Uterus (tissue), 2 donors: ENCODE results near the gene RNF112.

ENCODE experiments used
- CTCF ChIP-seq, 4 experiments: fragments of 200-600 bp in 2 of 4; fragments of 450-650 bp in 2 of 4; sonication (generic) in 2 of 4; IDR thresholded peaks; one replicate each; pipeline ENCODE4 v1.5.1; 2016 to 2019; ENCODE audit warnings: antibody characterized with exemption in 4 of 4, mild to moderate bottlenecking in 2 of 4, moderate library complexity in 1 of 4
- POLR2A ChIP-seq, 2 donors: fragments of 450-650 bp; IDR thresholded peaks; one replicate each; pipeline ENCODE4 v1.6.1; 2016; ENCODE audit warnings: antibody characterized with exemption in 2 of 2, mild to moderate bottlenecking in 1 of 2, moderate library complexity in 1 of 2

- TF ChIP-seq CTCF (IDR thresholded peaks at IDR 0.05), result no peak
- TF ChIP-seq POLR2A (IDR thresholded peaks at IDR 0.05), result no peak
Measured at GRCh38 chr17:19418251-19418992, 7.4 kb downstream of the RNF112 start.
